GM11168 (cell line): ENCODE results near the gene KANSL2.
"Not testable (repeated sequence)": the region's sequence is repeated elsewhere in the genome, so short reads cannot be mapped to it uniquely, and the experiment has no call there.

ENCODE experiments used
- in situ Hi-C: fragments of 300-500 bp; cut with MboI; formaldehyde crosslinking; loops from one replicate; pipeline ENCODE4 v1.12.0; 2022; ENCODE audit warnings: low sequenced_read_pairs; ENCODE audit not compliant: unreplicated experiment

The KANSL2 gene

GRCh38 chr12:48686615-48687334, 4.7 kb upstream of the KANSL2 start:
- in situ Hi-C loops = no loop called here

GRCh38 chr12:48686037-48686595, 4.1 kb upstream of the KANSL2 start:
- in situ Hi-C loops = no loop called here

- in situ Hi-C loops = no loop called here
Observed at GRCh38 chr12:48683534-48683933, 1.5 kb upstream of the KANSL2 start.

DNA sequence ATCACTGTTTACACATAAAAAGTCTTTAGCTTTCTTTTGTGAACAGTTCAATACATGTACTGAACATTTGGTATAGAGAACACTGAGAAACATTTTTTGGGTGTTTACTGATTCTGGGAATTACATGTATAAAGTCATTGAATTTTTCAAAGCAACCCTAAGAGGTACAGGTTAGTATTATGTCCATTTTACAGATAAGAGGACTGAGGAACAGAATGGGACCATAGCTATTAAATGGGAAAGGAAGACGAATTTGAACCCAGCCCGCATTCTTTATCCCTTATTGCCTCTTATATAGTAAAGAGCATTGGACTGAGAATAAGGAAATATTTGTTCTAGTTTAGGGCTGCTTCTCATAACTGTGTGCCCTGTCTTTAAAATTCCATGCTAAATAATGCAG, 889 bp upstream of the KANSL2 start:
- in situ Hi-C loops = no loop called here

DNA sequence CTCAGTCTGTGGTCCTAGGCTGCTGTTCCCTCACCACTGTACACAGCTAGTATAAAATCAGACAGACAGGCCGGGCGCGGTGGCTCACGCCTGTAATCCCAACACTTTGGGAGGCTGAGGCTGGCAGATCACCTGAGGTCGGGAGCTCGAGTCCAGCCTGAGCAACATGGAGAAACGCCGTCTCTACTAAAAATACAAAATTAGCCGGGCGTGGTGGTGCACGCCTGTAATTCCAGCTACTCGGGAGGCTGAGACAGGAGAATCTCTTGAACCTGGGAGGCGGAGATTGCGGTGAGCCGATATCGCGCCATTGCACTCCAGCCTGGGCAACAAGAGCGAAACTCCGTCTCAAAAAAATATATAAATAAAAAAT, 481 bp upstream of the KANSL2 start:
- in situ Hi-C loops = not testable (repeated sequence)

GRCh38 chr12:48681399-48681709, 684 bp downstream of the KANSL2 start:
- in situ Hi-C loops = no loop called here

DNA sequence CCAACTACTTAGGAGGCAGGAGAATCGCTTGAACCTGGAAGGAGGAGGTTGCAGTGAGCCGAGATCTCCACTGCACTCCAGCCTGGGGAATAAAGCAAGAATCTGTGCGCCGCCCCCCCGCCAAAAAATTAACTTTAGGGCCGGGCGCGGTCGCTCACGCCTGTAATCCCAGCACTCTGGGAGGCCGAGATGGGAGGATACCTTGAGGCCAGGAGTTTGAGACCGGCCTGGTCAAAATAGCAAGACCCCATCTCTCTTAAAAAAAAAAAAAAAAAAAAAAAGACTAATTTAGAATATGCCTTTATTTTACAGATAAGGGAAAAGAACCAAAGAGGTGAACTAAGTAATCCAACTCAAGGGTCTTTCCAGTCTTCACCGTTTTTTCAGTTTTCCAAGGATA, 1.2 kb downstream of the KANSL2 start:
- in situ Hi-C loops = no loop called here

GRCh38 chr12:48678551-48679185, 3.4 kb downstream of the KANSL2 start:
- in situ Hi-C loops = no loop called here

GRCh38 chr12:48671231-48671856, 10.7 kb downstream of the KANSL2 start:
- in situ Hi-C loops = no loop called here

GRCh38 chr12:48668996-48669395, 13.0 kb downstream of the KANSL2 start:
- in situ Hi-C loops = no loop called here

GRCh38 chr12:48659863-48660262, 22.2 kb downstream of the KANSL2 start:
- in situ Hi-C loops = no loop called here

DNA sequence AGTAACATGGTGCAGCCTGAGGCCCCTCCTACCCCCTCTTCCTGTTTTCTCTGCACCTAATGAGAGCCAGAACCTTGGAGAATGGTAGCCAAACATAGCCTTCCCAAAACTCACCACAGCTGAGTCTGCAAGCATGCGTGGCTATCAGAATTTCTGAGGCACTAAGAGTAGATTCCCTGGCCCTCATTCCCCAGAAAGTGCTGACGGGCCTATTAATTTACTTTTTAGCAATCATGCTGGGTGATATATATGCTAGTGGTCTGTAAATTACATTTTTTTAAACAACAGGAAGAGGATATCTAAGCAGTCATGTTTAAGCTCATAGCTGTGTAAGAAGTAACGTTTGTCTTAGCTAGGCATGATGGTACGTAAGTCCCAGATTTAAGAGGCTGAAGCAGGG, 30.4 kb downstream of the KANSL2 start:
- in situ Hi-C loops = no loop called here

- in situ Hi-C loops = not testable (repeated sequence)
Observed at GRCh38 chr12:48645354-48645753, 36.7 kb downstream of the KANSL2 start.

GRCh38 chr12:48643011-48643410, 39.0 kb downstream of the KANSL2 start:
- in situ Hi-C loops = no loop called here

DNA sequence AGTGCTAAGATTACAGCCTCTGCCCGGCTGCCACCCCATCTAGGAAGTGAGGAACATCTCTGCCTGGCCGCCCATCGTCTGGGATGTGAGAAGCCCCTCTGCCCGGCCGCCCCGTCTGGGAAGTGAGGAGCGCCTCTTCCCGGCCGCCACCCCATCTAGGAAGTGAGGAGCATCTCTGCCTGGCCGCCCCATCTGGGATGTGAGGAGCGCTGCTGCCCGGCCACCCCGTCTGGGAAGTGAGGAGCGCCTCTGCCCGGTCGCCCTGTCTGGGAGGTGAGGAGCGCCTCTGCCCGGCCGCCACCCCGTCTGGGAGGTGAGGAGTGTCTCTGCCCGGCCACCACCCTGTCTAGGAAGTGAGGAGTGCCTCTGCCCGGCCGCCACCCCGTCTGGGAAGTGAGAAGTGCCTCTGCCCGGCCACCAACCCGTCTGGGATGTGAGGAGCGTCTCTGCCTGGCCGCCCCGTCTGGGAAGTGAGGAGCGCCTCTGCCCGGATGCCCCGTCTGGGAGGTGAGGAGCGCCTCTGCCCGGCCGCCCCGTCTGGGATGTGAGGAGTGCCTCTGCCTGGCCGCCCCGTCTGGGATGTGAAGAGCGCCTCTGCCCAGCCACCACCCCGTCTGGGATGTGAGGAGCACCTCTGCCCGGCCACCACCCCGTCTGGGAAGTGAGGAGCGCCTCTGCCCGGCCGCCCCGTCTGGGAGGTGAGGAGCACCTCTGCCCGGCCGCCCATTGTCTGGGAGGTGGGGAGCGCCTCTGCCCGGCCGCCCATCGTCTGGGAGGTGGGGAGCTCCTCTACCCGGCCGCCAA, 40.1 kb downstream of the KANSL2 start:
- in situ Hi-C loops = not testable (repeated sequence)

- in situ Hi-C loops = no loop called here
Observed at GRCh38 chr12:48640854-48641253, 41.2 kb downstream of the KANSL2 start.

DNA sequence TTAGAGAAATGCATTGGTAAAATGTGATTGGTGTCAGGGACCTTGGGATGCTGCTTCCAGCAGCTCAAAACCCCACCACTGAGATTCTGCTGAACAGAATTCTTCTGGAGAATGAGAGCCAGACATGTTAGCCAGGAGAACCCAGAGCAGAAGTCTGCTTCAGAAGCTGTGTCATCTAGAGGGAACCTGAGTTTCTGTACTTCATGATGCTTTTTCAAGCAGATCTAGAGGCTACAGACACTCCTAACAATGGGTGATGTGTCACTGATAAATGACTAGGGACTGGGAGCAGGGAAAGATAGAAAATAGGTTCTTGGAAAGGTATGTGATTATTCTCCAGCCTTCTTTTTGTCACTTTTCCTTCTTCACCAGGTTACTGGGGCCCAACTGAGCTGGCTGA, 41.6 kb downstream of the KANSL2 start:
- in situ Hi-C loops = no loop called here

DNA sequence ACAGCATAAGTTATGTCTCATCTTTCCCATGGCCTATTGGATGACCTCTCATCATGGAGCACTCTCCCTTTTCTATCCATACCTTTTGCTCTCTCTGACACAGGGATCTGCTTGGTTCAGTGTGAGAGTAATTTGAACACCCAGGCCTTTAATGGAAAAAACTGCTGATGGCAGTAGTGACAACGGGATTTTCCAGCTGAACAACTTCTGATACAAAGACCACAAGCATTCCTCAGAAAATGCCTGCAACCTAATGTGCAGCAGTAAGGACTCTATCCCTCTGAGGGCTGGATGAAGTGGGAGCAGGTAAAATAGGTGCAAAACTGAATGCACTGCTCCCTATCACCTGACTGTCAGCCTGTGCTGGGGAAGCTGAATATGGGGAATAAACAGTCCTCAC, 51.0 kb downstream of the KANSL2 start:
- in situ Hi-C loops = no loop called here

- in situ Hi-C loops = no loop called here
Observed at GRCh38 chr12:48630346-48630745, 51.7 kb downstream of the KANSL2 start.

- in situ Hi-C loops = no loop called here
Observed at GRCh38 chr12:48629541-48629940, 52.5 kb downstream of the KANSL2 start.

GRCh38 chr12:48627556-48627955, 54.5 kb downstream of the KANSL2 start:
- in situ Hi-C loops = no loop called here
